Measurements from ENCODE around the gene ST3GAL3. TPM values are rescaled to one million over a fixed set of nuclear protein-coding genes. Genes with fewer than 3 reads are reported as not detected.

The ST3GAL3 gene
- total RNA-seq, 1 donor from 2014 or later, result 25.1 TPM

GRCh38 chr1:43947874-43948437 lies 240.6 kb downstream of the ST3GAL3 start:
- Histone ChIP-seq H3K27me3 (ENCODE audit: control insufficient read depth in 3 of 3, insufficient read depth in 3 of 3, low read length in 3 of 3) (no peaks in the 10 kb centered on the region), H3K9ac (ENCODE audit: low read depth in 1 of 3, low read length in 3 of 3) (peak overlapping the region; percentile 100), H3K9me3 (ENCODE audit: control insufficient read depth in 3 of 3, low read length in 3 of 3) (no peaks in the 10 kb centered on the region), H3K4me3 (ENCODE audit: low read length in 3 of 3) (peak overlapping the region; percentile 95 to 99 (median 96)), H3K36me3 (ENCODE audit: control insufficient read depth in 3 of 3, insufficient read depth in 3 of 3, low read length in 3 of 3) (peaks cover 16 to 19% (median 16%) of the 10 kb centered on the region in 3 donors), H3K4me1 (ENCODE audit: control insufficient read depth in 3 of 3, insufficient read depth in 3 of 3, low read length in 3 of 3) (peaks cover 55 to 67% (median 59%) of the 10 kb centered on the region in 3 donors), H3K27ac (ENCODE audit: low read depth, low read length) (peak overlapping the region; percentile 100)

GRCh38 chr1:43949678-43950077 lies 242.3 kb downstream of the ST3GAL3 start:
- Histone ChIP-seq H3K9me3 (ENCODE audit: control insufficient read depth in 3 of 3, low read length in 3 of 3) (no peaks in the 10 kb centered on the region), H3K27ac (ENCODE audit: low read depth, low read length) (peak overlapping the region; percentile 100)

GRCh38 chr1:43951021-43951985 lies 244.0 kb downstream of the ST3GAL3 start:
- no peaks in the 10 kb centered on the region for H3K9me3 ChIP-seq (ENCODE audit: control insufficient read depth in 3 of 3, low read length in 3 of 3)
- no peaks in the 10 kb centered on the region for H3K27me3 ChIP-seq (ENCODE audit: control insufficient read depth in 3 of 3, insufficient read depth in 3 of 3, low read length in 3 of 3)
- peak overlapping the region in 1 of 3 donors; percentile 4 for H3K4me3 ChIP-seq (ENCODE audit: low read length in 3 of 3)
- no peak overlapping the region for H3K27ac ChIP-seq (ENCODE audit: low read depth, low read length)
- peaks cover 19 to 27% (median 23%) of the 10 kb centered on the region in 3 donors for H3K36me3 ChIP-seq (ENCODE audit: control insufficient read depth in 3 of 3, insufficient read depth in 3 of 3, low read length in 3 of 3)
- peaks cover 70 to 75% (median 73%) of the 10 kb centered on the region in 3 donors for H3K4me1 ChIP-seq (ENCODE audit: control insufficient read depth in 3 of 3, insufficient read depth in 3 of 3, low read length in 3 of 3)
- H3K9ac ChIP-seq (ENCODE audit: low read depth in 1 of 3, low read length in 3 of 3), result peak overlapping the region in 2 of 3 donors; percentile 12 to 100

More at GRCh38 chr1:43949678-43950077, 242.3 kb downstream of the ST3GAL3 start:
- Histone ChIP-seq H3K4me3 (ENCODE audit: low read length in 3 of 3) (peak overlapping the region; percentile 35 to 96 (median 60)), H3K9ac (ENCODE audit: low read depth in 1 of 3, low read length in 3 of 3) (peak overlapping the region in 1 of 3 donors; percentile 100), H3K27me3 (ENCODE audit: control insufficient read depth in 3 of 3, insufficient read depth in 3 of 3, low read length in 3 of 3) (no peaks in the 10 kb centered on the region), H3K4me1 (ENCODE audit: control insufficient read depth in 3 of 3, insufficient read depth in 3 of 3, low read length in 3 of 3) (peaks cover 72 to 80% (median 72%) of the 10 kb centered on the region in 3 donors), H3K36me3 (ENCODE audit: control insufficient read depth in 3 of 3, insufficient read depth in 3 of 3, low read length in 3 of 3) (peaks cover 16 to 23% (median 20%) of the 10 kb centered on the region in 3 donors)

GRCh38 chr1:43952731-43953346 lies 245.5 kb downstream of the ST3GAL3 start:
- Histone ChIP-seq H3K36me3 (ENCODE audit: control insufficient read depth in 3 of 3, insufficient read depth in 3 of 3, low read length in 3 of 3) (peaks cover 34 to 43% (median 39%) of the 10 kb centered on the region in 3 donors), H3K4me1 (ENCODE audit: control insufficient read depth in 3 of 3, insufficient read depth in 3 of 3, low read length in 3 of 3) (peaks cover 62 to 80% (median 76%) of the 10 kb centered on the region in 3 donors), H3K27ac (ENCODE audit: low read depth, low read length) (no peak overlapping the region), H3K9ac (ENCODE audit: low read depth in 1 of 3, low read length in 3 of 3) (peak overlapping the region in 1 of 3 donors; percentile 69), H3K9me3 (ENCODE audit: control insufficient read depth in 3 of 3, low read length in 3 of 3) (no peaks in the 10 kb centered on the region), H3K4me3 (ENCODE audit: low read length in 3 of 3) (peak overlapping the region in 2 of 3 donors; percentile 7 to 11), H3K27me3 (ENCODE audit: control insufficient read depth in 3 of 3, insufficient read depth in 3 of 3, low read length in 3 of 3) (no peaks in the 10 kb centered on the region)

GRCh38 chr1:43953361-43953760 lies 246.0 kb downstream of the ST3GAL3 start:
- no peaks in the 10 kb centered on the region for H3K27me3 ChIP-seq (ENCODE audit: control insufficient read depth in 3 of 3, insufficient read depth in 3 of 3, low read length in 3 of 3)
- H3K27ac ChIP-seq (ENCODE audit: low read depth, low read length), result no peak overlapping the region
- H3K9ac ChIP-seq (ENCODE audit: low read depth in 1 of 3, low read length in 3 of 3), result peak overlapping the region in 2 of 3 donors; percentile 2 to 69
- peaks cover 60 to 78% (median 73%) of the 10 kb centered on the region in 3 donors for H3K4me1 ChIP-seq (ENCODE audit: control insufficient read depth in 3 of 3, insufficient read depth in 3 of 3, low read length in 3 of 3)
- no peak overlapping the region for H3K4me3 ChIP-seq (ENCODE audit: low read length in 3 of 3)
- peaks cover 40 to 48% (median 44%) of the 10 kb centered on the region in 3 donors for H3K36me3 ChIP-seq (ENCODE audit: control insufficient read depth in 3 of 3, insufficient read depth in 3 of 3, low read length in 3 of 3)
- no peaks in the 10 kb centered on the region for H3K9me3 ChIP-seq (ENCODE audit: control insufficient read depth in 3 of 3, low read length in 3 of 3)

GRCh38 chr1:43954036-43954435 lies 246.7 kb downstream of the ST3GAL3 start:
- H3K4me1 ChIP-seq (ENCODE audit: control insufficient read depth in 3 of 3, insufficient read depth in 3 of 3, low read length in 3 of 3), result peaks cover 53 to 71% (median 66%) of the 10 kb centered on the region in 3 donors
- no peak overlapping the region for H3K27ac ChIP-seq (ENCODE audit: low read depth, low read length)
- no peaks in the 10 kb centered on the region for H3K9me3 ChIP-seq (ENCODE audit: control insufficient read depth in 3 of 3, low read length in 3 of 3)
- H3K27me3 ChIP-seq (ENCODE audit: control insufficient read depth in 3 of 3, insufficient read depth in 3 of 3, low read length in 3 of 3), result no peaks in the 10 kb centered on the region
- H3K36me3 ChIP-seq (ENCODE audit: control insufficient read depth in 3 of 3, insufficient read depth in 3 of 3, low read length in 3 of 3), result peaks cover 46 to 55% (median 51%) of the 10 kb centered on the region in 3 donors
- H3K9ac ChIP-seq (ENCODE audit: low read depth in 1 of 3, low read length in 3 of 3), result peak overlapping the region in 1 of 3 donors; percentile 69
- H3K4me3 ChIP-seq (ENCODE audit: low read length in 3 of 3), result no peak overlapping the region

GRCh38 chr1:43956234-43956633 lies 248.9 kb downstream of the ST3GAL3 start:
- no peak overlapping the region for H3K27ac ChIP-seq (ENCODE audit: low read depth, low read length)
- H3K27me3 ChIP-seq (ENCODE audit: control insufficient read depth in 3 of 3, insufficient read depth in 3 of 3, low read length in 3 of 3), result no peaks in the 10 kb centered on the region
- no peak overlapping the region for H3K4me3 ChIP-seq (ENCODE audit: low read length in 3 of 3)
- H3K9me3 ChIP-seq (ENCODE audit: control insufficient read depth in 3 of 3, low read length in 3 of 3), result no peaks in the 10 kb centered on the region
- H3K9ac ChIP-seq (ENCODE audit: low read depth in 1 of 3, low read length in 3 of 3), result no peak overlapping the region
- peaks cover 52 to 59% (median 55%) of the 10 kb centered on the region in 3 donors for H3K36me3 ChIP-seq (ENCODE audit: control insufficient read depth in 3 of 3, insufficient read depth in 3 of 3, low read length in 3 of 3)
- H3K4me1 ChIP-seq (ENCODE audit: control insufficient read depth in 3 of 3, insufficient read depth in 3 of 3, low read length in 3 of 3), result peaks cover 31 to 49% (median 44%) of the 10 kb centered on the region in 3 donors

GRCh38 chr1:43957407-43958040 lies 250.2 kb downstream of the ST3GAL3 start:
- H3K27me3 ChIP-seq (ENCODE audit: control insufficient read depth in 3 of 3, insufficient read depth in 3 of 3, low read length in 3 of 3), result no peaks in the 10 kb centered on the region
- peak overlapping the region in 1 of 3 donors; percentile 45 for H3K9ac ChIP-seq (ENCODE audit: low read depth in 1 of 3, low read length in 3 of 3)
- no peak overlapping the region for H3K4me3 ChIP-seq (ENCODE audit: low read length in 3 of 3)
- H3K36me3 ChIP-seq (ENCODE audit: control insufficient read depth in 3 of 3, insufficient read depth in 3 of 3, low read length in 3 of 3), result peaks cover 63 to 70% (median 68%) of the 10 kb centered on the region in 3 donors
- no peaks in the 10 kb centered on the region for H3K9me3 ChIP-seq (ENCODE audit: control insufficient read depth in 3 of 3, low read length in 3 of 3)
- H3K27ac ChIP-seq (ENCODE audit: low read depth, low read length), result no peak overlapping the region
- H3K4me1 ChIP-seq (ENCODE audit: control insufficient read depth in 3 of 3, insufficient read depth in 3 of 3, low read length in 3 of 3), result peaks cover 23 to 45% (median 37%) of the 10 kb centered on the region in 3 donors

Measured in skeletal muscle tissue (tissue), 4 donors.